HuH-7.5 (cell line): Measurements from ENCODE around the gene KLHL13.
"Not testable (repeated sequence)": the region's sequence is repeated elsewhere in the genome, so short reads cannot be mapped to it uniquely, and the experiment has no call there.

Experiments
- DNase-seq: peaks from one replicate; pipeline ENCODE4 v3.0.0; 2011; ENCODE audit warnings: low spot score

KLHL13 gene

DNA sequence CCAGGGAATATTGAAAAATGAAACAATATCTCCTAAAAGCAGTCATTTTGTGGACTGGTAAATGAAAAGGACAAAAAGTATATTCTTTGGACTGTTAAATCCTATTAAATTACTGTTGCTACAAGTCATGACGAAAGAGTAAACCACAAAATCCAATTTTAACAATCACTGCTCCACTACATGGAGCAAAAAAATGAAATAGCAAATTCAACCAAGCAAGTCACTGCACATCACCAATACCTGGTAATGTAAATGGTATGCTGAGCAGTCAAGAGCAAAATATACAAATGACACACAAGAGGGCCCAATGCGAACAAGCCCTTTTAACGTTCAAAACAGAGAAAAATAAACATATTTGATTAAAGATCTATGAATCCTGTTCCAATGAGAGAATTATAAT, 126.2 kb downstream of the KLHL13 start:
- DNase-seq = no peak

DNA sequence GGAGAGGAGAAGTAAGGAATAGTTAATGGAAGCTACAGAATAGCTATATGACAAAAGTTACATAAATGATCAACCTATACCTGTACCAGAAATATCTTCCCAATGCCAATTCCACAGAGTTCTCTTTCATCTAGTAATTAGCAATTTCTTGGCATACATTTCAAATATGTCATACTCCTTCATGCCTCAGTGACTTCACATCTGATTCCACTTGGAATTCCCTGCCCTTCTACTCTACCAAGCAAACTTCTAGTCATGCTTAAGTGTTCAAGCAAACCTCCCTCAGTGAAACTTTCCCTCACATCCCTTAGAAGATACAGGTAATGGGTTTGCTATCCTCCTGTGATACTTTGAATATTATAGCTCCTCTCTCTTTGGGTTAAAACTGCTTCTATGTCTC, 127.1 kb downstream of the KLHL13 start:
- DNase-seq = no peak

DNA sequence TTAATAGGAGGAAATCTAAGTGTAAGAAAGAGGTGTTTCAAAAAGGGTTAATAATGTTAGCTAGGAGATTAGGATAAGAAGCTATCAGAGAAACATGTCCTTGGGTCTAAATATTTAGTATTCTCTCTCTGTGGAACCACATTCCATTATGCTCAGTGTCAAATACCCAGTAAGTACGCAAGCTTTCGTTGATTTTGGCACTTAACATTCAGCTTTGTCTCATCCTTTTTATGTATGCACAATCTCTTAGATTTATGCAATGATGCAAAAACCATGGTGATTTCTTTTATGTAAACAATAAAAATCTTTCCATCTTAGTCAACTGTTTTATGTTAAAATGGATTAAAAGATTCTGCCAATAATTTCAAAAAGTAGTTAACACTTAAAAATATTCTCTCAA, 129.2 kb downstream of the KLHL13 start:
- no peak for DNase-seq

DNA sequence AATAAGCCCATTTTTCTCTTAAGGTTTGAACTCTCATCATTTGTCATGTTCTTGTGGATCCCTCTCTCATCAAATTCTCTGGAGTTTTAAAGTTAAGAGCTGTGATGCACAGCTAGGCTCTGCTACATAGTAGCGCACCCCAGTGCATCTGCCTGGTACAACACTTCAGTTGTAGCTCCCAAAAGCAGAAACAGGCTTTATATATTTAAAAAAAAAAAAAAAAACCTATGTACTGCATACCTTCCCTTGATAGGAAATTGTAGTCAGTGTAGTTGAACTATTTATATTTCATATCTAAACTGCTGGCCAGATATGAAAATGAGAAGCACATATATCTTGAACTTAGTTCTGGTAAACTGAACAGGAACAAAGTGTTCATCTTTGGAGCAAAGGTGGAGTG, 131.4 kb downstream of the KLHL13 start:
- DNase-seq = no peak

DNA sequence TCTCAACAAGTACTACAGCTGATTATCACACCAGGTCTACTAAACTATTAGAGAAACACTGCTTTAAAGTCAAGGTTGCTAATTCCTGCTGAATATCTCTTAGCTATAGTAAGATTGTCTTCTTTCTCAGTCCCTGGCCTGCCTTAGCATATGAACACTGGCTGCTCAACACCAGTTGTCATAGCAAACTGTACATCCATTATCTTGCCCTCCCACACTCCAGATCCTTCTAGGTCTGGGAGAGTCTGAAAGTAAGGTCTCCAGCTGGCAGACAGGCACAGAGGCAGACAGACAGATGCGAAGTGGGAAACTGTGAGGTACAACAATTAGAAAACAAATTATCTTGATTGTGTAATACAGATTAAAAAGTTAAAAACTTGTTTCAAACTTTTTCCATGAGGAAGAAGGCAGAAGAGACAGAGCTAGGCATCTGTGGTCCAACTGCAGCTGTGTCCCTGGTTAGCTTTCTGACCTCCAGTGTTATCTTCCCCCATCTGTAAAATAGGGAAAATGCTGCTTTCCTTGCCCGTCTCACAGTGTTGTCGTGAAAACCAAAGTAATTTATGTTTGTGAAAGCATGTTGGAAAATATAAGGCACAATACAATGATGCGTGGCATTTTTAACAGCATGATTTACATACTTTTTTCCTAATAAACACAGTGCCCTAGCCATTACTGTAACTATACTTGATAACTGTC, 133.8 kb downstream of the KLHL13 start:
- DNase-seq = no peak

DNA sequence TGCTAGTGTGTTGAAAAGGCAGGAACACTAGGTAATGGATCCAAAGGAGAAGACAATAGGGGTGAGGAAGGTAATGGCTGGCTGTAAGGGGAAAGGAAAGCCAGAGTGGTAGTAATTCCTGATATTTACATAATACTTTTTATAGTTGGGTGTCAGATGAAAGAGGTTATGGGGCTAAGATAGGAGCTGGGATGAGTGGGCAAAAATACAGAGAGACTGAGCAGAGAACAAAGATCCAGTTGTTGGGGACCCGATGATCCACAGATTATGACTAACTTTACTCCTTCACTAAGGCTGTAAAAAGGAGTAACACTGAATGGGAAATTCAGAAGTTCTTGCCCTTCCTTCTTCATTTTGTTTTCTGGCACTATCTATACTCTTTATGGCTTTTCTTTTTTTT, 138.2 kb downstream of the KLHL13 start:
- DNase-seq = no peak

DNA sequence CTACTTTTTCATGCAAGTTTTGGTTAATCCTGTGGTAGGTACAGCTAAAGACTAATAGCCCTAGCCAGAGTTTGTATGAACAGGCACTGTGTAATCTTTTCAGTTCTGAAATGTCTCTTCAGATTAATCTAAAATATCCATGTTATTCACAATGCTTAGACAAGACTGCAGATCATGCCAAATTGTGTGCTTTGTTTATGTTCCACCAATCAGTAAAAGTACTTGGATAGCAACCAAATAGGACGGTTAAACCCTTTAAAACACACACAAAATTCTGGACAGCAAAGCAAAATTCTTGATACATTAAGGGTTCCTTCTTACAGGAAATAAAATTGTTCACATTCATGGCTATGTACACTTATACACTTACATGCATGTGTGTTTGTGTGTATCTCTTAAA, 139.1 kb downstream of the KLHL13 start:
- DNase-seq = no peak

DNA sequence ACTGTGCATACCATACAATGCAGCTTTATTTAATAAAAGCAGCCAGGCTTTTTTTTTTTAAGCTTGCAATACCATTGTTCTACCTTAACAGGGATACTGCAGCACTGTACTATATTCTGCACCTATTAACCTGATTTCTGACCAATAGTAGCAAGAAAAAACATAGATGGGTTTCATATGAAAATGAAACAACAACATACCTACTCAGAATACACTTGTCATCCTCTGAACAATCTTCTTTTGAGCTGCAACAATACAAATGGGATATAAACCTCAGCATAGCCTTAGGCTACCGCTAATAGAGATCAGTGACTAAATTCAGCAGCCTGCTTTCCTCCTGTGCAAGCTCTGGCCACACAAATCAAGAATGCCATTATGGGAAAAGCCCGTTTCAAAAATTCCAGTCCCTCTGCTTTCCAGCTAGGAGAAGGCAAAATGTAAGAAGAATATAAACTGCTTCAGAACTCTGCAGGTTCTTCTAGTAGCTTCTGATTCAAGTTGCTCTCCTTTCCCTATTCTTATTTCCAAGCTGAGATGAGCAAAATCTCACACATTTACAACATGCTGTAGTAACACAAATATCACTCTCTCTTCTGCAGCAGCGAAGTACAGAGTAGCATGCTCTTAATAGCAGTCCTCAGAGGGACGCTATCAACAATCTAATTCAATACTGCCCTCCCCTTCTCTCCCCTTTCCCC, 143.4 kb downstream of the KLHL13 start:
- no peak for DNase-seq

DNA sequence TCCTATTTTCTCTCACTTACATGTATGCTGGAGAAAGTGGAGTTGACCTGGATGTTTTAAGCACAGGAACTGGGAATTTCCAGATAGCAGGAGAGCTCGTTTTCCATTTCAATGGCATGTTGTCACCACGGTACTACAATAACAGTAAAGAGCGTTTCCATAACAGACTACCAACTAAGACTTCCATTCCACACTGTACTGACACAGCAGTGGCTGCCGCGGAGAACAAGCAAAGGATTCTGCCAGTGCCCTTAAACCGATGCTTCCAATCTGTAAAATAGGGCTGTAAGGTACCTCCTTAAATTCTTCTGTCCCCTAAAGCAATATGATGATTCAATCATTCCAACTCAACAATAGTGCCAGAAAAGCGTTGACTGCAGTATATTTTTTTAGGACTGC, 143.9 kb downstream of the KLHL13 start:
- no peak for DNase-seq

DNA sequence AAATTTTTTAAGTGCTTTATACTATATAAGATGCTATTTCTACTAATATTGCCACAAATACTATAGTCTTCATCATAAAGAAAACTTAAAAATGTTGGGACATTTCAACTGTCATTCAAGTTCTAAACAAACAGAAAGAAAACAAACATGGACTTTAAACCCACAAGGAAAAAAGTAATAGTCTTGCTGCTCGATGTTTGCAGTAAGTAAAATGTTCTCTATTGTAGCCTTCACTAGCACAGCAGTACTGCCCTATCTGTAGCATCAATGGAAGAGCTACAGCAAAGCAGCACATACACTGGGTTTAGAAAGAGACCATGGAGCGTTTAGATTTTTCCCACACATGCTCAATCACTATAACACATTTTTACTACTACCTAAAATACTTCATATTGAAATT, 146.8 kb downstream of the KLHL13 start:
- DNase-seq = peak; percentile 2

DNA sequence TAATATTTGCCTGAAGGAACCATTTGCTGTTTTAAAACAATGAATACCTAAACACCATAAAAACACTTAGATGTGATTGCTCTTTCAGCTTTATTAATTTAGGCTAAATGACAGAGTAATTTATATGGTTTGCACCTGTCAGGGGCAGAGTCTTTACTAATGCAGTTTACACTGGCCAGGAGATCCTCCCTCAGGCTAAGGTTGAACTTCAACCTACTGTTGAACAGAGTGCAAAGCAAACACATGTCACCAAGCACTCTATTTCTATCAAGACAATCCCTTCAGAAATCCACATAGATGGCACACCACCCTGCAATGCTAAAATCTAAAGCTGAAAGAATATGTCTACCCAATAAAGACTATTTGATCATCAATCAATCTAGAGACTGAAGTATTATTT, 147.3 kb downstream of the KLHL13 start:
- no peak for DNase-seq

DNA sequence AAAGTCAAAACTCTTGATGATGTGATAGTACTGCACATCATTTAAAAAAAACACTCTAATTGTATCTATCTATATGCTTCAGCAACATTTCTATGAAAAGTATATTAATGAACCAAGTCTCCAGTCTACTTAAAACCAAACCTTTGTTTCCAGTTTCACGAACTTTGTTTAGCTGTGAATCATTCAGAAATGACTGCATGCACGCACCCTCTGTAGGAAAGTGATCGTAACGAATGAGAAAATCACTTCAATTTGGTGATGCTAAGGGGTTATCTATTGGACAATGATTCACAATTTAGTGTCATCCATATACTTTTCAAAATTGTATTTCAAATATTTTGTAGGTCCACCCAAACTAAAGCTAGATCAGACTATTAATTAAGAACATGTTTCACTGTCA, 157.6 kb downstream of the KLHL13 start:
- no peak for DNase-seq

DNA sequence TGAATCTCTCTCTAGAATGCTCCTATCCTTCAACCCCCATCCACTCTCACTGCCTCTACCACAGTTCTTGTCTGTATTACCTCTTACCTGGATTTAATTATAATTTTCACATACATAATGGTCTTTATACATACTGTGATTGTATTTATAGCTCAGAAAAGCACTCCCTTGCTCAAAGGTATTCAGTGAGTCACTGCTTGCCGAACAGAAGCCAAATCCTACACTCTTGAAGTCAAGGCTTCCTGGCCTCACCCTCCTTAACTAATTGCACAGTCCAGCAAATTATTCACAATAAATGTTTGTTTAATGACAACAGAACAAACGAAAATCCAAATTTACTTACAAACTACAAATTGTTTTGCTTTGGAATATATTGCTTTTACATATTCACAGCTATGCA, 159.5 kb downstream of the KLHL13 start:
- DNase-seq = no peak

DNA sequence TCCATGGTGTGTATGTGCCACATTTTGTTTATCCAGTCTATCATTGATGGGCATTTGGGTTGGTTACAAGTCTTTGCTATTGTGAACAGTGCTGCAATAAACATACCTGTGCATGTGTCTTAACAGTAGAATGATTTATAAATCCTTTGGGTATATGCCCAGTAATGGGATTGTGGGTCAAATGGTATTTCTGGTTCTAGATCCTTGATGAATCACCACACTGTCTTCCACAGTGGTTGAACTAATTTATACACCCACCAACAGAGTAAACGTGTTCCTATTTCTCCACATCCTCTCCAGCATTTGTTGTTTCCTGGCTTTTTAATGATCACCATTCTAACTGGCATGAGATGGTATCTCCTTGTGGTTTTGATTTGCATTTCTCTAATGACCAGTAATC, 177.3 kb downstream of the KLHL13 start:
- not testable (repeated sequence) for DNase-seq

DNA sequence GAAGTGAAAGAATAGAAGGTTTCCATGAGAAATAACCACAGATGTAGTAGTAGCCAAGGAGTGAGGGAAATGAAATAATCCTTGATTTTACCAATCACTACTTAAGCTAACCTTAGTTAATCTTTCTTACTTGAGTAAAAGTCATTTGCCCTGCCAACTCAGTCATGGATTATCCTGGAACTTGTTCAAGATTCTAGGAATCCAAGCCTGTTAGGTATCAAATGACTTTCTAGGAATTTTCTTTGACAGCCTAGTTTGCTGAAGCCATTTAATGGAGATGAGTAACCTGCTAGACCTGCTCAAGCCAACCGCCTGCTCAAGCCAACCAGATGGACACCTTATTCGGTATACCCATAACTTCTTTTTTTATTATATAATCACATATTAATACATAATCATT, 180.5 kb downstream of the KLHL13 start:
- DNase-seq = no peak

DNA sequence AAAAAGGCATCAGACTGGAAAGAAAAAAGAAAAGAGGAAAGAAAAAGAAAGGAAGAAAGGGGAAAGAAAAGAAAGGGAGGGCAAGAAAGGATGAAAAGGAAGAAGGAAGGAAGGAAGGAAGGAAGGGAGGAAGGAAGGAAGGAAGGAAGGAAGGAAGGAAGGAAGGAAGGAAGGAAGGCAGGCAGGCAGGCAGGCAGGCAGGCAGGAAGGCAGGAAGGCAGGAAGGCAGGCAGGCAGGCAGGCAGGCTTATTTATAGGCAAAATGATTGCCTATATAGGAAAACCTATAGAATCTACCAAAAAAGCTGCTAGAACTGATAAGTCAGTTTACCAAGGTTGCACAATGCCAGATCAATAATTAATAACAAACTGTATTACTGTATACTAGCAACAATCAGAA, 186.5 kb downstream of the KLHL13 start:
- DNase-seq = not testable (repeated sequence)

DNA sequence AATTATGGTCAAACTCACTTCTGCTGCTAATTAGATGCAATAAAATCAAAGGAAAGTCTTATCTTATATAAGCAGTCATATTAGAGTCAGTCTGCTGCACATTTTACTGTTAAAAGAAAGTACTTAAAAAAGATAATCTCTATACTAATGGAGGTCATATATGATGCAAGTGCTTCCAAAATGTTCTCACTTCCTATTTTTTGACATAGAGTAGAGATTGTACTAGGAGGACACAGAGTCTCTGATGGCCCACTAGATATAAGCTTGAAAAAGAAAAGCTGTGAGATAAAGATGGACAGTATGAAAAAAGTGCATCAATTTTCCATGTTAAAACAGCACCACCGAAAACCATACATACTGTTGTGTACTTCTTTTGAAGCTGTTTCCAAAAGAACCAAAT, 196.9 kb downstream of the KLHL13 start:
- DNase-seq = no peak

DNA sequence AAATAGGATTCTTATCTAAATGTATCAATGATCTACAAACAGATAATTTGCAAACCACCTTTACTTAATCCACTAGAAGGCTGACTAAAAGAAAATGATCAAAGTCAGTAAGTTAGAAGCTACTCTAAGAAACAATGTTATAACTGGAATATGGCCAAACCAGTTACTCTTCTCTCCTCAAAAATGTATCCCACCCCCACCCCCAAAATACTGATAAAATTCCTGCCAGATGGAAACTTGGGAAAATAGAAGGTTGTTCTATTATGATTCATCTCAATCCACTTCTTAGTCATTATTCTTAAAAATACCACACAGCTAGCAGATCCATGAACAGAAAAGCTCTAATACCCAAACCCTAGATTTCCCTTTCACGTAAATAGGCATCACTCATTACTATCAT, 206.4 kb downstream of the KLHL13 start:
- DNase-seq = no peak

DNA sequence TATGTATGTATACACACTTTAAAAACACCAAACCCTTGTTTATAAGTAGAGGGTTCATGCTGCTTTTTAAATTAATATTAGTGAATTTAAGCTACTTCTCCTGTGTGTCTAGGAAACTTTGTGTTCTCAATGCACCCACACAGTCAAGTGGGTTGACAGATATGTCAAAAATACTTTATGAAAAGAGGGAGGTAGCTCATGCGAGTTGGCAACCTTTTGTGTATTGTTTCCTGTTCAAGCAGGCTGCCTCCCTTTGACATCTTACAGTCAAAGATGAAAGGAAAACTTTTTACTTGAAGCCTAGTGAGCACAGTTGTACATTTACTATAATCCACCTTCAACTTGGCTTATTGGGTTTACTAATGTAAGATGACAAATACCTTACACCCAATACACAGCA, 218.4 kb downstream of the KLHL13 start:
- DNase-seq = no peak

DNA sequence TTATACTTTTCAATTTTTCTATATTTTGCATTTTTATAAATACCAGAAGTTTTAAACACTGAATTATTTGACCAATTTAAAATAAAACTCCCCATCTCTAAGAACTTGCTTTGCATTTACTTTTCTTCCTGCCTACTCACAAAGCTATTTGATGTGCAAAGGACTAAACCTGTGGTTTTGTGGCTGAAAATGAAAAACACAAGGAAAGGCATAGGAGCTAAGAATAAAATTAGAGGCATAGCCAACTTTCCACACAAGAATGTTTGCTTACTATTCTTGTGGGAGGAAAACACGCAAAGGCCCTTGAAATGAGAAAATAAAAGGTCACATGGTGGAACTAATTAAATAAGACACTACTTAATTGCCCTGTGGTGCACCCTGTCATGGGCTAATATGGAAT, 221.2 kb downstream of the KLHL13 start:
- DNase-seq = no peak

DNA sequence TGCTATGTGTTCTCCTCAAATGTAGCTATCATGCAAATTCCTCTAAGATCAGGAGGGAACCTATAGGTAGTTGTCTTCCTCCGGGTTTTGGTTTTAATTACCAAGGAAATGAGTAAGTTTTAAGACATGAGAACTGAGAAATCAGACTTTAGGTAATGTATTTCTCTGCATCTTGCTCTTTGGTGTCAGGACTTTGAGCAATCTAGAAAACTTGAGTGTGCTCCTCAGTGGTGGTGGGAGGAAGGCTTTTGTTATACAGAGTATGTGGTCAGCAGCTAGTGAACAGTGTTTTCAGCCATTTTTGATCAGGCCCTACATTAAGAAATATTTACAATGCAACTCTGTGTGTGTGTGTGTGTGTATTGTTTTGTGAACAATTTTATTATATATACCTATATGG, 224.1 kb downstream of the KLHL13 start:
- no peak for DNase-seq

DNA sequence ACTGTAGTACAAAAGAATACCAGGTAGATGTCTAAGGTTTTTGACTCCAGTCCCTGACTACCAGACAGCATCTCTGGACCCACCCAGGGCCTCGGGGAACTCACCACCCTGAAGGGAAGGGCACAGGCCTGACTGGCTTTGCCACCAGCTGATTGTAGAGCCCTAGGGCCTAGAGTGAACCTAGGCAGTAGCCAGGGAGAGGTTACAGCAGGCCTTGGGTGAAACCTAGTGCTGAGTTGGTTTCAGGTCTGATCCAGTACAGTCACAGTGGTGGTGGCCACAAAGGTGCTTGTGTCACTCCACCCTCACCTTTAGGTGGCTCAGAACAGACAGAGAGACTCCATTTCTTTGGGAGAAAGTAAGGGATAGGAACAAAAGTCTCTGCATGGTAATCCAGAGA, 244.8 kb downstream of the KLHL13 start:
- no peak for DNase-seq

DNA sequence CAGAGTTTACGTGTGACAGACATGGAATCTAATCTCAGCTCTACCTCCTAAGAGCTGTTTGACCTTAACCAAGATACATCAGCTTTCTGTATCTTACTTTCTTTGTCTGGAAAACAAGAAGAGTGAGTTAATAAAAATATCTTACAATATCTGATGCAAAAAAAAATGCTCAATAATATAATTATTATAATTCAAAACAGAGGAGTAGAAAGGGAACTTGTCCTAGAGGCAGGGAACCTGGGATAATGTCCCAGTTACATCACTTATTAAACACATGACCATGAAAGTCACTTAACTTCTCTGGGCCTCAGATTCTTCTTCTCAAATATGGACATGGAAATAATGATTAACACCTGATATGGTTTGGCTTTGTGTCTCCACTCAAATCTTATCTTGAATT, 256.1 kb downstream of the KLHL13 start:
- no peak for DNase-seq

DNA sequence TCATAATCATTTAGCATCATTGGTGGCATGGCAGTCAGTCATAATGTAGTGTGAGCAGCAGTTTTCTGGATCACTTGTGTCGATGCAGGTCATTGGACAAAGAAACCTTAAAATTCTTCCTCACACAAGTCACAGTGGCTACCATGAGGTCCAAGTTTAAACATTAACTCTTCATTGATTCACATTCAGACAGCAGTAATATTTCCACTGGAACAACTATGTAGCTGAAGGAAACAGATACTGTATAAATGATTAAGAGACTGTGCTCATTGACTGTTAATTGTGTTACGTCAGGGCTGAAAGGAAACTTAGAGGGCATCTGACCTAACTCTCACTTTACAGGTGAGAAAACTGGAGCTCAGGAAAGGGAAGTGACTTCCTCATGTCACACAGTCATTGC, 261.8 kb downstream of the KLHL13 start:
- no peak for DNase-seq
